ENCODE results near the gene CHRM4. TPM values are rescaled to one million over a fixed set of nuclear protein-coding genes. Genes with fewer than 3 reads are reported as not detected.

The CHRM4 gene
- total RNA-seq = 1 to 10 TPM in 1 of 2 donors, not detected in 1; 2.8 TPM

DNA sequence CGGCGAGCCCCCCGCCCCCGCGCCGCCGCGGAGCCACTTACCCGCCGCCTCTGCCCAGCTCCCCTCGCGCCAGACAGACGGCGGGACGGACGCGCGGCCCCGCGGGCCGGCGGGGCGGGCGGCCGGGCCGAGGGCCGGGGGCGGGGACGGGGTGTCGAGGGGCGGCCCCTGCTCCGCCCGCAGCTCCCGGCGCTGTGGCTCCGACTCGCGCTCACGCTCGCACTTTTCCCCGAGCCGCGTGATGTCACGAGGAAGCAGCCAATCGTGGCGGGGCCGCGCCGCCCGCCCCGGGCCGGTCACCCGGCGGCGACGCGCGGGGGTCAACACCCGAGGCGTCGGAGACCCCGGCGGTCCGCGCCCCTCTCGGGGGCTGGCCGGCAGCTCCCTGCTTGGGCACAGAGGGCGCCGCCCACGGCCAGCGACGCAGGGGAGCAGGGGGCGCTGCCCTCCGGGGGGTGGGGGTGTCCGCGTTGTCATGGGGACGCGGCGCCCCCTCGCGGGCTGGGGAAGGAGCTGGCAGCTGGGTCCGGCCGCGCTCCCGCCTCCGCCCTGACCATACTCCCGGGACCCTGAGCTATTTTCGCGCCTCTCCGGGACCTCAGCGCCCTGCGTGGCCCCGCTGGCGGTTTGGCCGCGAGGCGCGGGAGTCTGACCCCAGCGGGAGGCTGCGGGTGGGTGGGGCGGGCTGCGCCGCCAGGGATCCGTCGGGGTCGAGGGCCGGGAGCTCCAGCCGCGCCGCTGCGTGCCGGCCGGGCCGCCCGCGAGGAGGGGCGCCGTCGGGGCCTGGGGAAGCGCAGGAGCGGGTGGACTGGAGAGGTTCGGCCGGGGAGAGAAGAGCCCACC is at the start of gene CHRM4:
Gene CHRM4 (minus strand): TSS at position 199 of the 843 bp plus-strand sequence. CDS start 5,219 bp downstream, outside the sequence.
- H3K9me3 ChIP-seq = no peaks in the 10 kb centered on the region
- WGBS = 2% methylated on average over 53 of the region's 123 CpGs
- H3K4me3 ChIP-seq = peak within 1 kb of the TSS; percentile 21 to 47
- peaks cover 9% of the 10 kb centered on the region for H3K4me1 ChIP-seq (replicated peaks)
- peaks cover 6% of the 10 kb centered on the region for H3K27me3 ChIP-seq (replicated peaks; ENCODE audit: insufficient read depth)
- intact Hi-C loops (cut with DNase I) = loop anchor here (5.0 kb wide), 1 partner anchor 146 kb away; no protein-coding TSS in a partner anchor
- TF ChIP-seq POLR2AphosphoS5 (IDR thresholded peaks at IDR 0.05) = no peak
- no peak for TF ChIP-seq POLR2A (IDR thresholded peaks at IDR 0.05)
- TF ChIP-seq, protein P1, sequence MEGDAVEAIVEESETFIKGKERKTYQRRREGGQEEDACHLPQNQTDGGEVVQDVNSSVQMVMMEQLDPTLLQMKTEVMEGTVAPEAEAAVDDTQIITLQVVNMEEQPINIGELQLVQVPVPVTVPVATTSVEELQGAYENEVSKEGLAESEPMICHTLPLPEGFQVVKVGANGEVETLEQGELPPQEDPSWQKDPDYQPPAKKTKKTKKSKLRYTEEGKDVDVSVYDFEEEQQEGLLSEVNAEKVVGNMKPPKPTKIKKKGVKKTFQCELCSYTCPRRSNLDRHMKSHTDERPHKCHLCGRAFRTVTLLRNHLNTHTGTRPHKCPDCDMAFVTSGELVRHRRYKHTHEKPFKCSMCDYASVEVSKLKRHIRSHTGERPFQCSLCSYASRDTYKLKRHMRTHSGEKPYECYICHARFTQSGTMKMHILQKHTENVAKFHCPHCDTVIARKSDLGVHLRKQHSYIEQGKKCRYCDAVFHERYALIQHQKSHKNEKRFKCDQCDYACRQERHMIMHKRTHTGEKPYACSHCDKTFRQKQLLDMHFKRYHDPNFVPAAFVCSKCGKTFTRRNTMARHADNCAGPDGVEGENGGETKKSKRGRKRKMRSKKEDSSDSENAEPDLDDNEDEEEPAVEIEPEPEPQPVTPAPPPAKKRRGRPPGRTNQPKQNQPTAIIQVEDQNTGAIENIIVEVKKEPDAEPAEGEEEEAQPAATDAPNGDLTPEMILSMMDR (IDR thresholded peaks at IDR 0.05) = peak in 2 of 4 experiments; percentile 14 to 29
- H3K27ac ChIP-seq = no peak within 1 kb of the TSS
- no peak for DNase-seq (ENCODE audit: low spot score)
- H3K36me3 ChIP-seq = no peaks in the 10 kb centered on the region

GRCh38 chr11:46438211-46438610 is 46.6 kb upstream of the CHRM4 start:
- WGBS = 65% methylated on average over 4 of the region's 4 CpGs
- Histone ChIP-seq H3K4me3 (no peak overlapping the region), H3K4me1 (replicated peaks) (no peaks in the 10 kb centered on the region), H3K36me3 (peaks cover 0 to 9% of the 10 kb centered on the region in 2 donors), H3K27ac (no peak overlapping the region), H3K9me3 (no peaks in the 10 kb centered on the region), H3K27me3 (replicated peaks; ENCODE audit: insufficient read depth) (no peaks in the 10 kb centered on the region)
- TF ChIP-seq POLR2A (IDR thresholded peaks at IDR 0.05) = no peak
- TF ChIP-seq, protein P1 (IDR thresholded peaks at IDR 0.05) = no peak
- TF ChIP-seq POLR2AphosphoS5 (IDR thresholded peaks at IDR 0.05) = no peak
- intact Hi-C loops (cut with DNase I) = no loop called here
- no peak for DNase-seq (ENCODE audit: low spot score)

DNA sequence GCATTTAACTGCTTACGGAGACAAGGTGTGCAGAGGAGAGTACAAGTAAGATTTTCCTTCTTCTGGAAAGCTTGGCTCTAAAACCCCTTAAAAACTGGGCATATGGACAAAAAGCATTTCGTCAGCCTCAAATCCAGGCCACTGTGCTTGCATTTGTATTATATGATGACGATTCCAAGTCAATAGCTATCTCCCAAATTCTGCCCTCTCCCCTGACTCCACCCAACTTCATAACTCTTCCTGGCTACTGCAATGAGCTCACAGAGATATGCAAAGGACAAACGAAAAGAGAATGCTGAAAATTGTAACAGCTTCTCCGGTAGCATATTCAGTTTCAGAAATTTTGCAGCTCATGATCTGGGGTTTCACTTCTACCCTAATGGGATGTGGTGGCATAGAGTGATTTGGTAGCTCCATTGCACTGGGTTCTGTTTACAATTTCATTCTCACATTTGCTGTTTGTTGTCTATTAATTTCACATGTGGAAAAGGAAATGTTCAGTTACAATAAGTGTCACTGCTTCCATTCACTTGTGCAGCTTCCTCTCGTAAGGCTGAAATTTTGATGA is 45.6 kb upstream of the CHRM4 start:
- Histone ChIP-seq H3K4me3 (no peak overlapping the region), H3K27ac (no peak overlapping the region), H3K27me3 (replicated peaks; ENCODE audit: insufficient read depth) (no peaks in the 10 kb centered on the region), H3K9me3 (no peaks in the 10 kb centered on the region), H3K4me1 (replicated peaks) (no peaks in the 10 kb centered on the region), H3K36me3 (peaks cover 0 to 9% of the 10 kb centered on the region in 2 donors)
- no peak for DNase-seq (ENCODE audit: low spot score)
- intact Hi-C loops (cut with DNase I) = no loop called here
- no peak for TF ChIP-seq POLR2AphosphoS5 (IDR thresholded peaks at IDR 0.05)
- TF ChIP-seq, protein P1 (IDR thresholded peaks at IDR 0.05) = no peak
- TF ChIP-seq POLR2A (IDR thresholded peaks at IDR 0.05) = no peak
- 82% methylated on average over 6 of the region's 6 CpGs for WGBS

DNA sequence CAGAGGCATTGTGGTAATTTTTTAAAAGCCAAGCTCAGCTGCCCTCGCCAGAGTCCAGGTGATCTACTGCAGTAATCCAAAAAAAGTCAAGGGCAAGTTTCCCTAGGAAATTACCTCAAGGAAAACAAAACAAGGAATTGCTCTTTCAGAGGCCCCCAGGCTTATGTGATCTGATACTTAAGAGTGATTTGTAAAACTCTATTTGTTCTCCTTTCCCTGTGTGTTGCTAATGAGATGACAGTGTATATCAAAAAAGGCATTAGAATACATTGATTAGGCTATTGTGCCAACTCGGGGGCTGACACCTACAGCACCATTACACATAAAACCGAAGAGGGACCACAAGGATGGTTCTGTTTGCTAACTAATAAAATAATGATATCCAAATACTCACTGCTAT is 44.5 kb upstream of the CHRM4 start:
- peaks cover 0 to 9% of the 10 kb centered on the region in 2 donors for H3K36me3 ChIP-seq
- no peak for DNase-seq (ENCODE audit: low spot score)
- H3K4me3 ChIP-seq = no peak overlapping the region
- H3K4me1 ChIP-seq (replicated peaks) = no peaks in the 10 kb centered on the region
- 76% methylated on average over 3 of the region's 3 CpGs for WGBS
- H3K27ac ChIP-seq = no peak overlapping the region
- no peaks in the 10 kb centered on the region for H3K9me3 ChIP-seq
- TF ChIP-seq POLR2A (IDR thresholded peaks at IDR 0.05) (no peak), POLR2AphosphoS5 (IDR thresholded peaks at IDR 0.05) (no peak)
- TF ChIP-seq, protein P1 (IDR thresholded peaks at IDR 0.05) = no peak
- no peaks in the 10 kb centered on the region for H3K27me3 ChIP-seq (replicated peaks; ENCODE audit: insufficient read depth)
- intact Hi-C loops (cut with DNase I) = no loop called here
